ENCODE data around the gene SNX14.

- TF ChIP-seq POLR2AphosphoS5 (IDR thresholded peaks at IDR 0.05; ENCODE audit: low read depth, low read length) (no peak), POLR2A (IDR thresholded peaks at IDR 0.05; ENCODE audit: low read depth, low read length) (no peak), SPI1 (IDR thresholded peaks at IDR 0.05; ENCODE audit: low read depth, low read length) (no peak), TAF1 (IDR thresholded peaks at IDR 0.05; ENCODE audit: low read depth, low read length) (no peak), PAX5 (IDR thresholded peaks at IDR 0.05; ENCODE audit: insufficient read depth, low read length, severe bottlenecking) (no peak), POU2F2 (IDR thresholded peaks at IDR 0.05; ENCODE audit: low read depth, low read length) (no peak)
Observed at GRCh38 chr6:85494547-85495536, 98.8 kb downstream of the SNX14 start.

Measured in GM12891 (cell line).